ENCODE measurements around the gene ZBTB16. TPM values are rescaled to one million over a fixed set of nuclear protein-coding genes. Genes with fewer than 3 reads are reported as not detected.
A peak's percentile ranks its signal among the peaks of the same experiment; 100 is the strongest.

ZBTB16 gene
- total RNA-seq, 1 experiment from 2014 or later: not detected

DNA sequence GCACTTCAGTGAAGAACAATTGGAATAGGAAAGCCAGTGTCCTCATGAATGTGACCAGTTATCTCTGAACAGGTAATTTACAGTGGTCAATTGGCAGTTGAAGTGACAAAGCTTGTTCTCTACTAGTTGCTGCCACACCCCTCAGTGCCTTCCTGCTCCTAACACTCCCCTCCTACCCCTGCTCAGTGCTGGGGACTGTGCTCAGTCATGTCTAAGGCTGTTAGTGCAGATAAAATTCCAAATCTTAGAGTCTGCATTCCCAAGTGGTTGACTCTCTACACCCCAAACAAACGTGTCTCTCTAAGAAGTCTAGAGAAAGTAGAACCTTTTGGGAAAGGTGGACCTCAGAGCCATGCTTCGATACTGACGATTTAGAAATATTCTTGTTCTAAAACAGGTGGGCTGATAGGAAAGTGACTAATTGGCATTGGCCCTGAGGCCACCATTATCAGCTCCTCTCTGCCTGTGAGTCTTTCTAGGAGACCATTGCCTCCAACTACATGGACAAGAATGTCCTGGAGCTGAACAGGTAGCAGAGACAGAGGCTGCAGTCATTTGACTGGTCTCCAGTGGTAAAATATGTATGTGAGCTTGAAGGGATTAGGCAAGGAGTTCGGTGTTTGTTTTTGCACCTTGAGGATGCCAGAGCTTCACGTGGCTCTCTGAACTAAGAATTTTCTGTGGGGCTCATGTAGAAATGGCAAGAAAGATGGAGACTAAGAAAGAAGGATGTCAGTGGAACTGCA is 214.6 kb downstream of the ZBTB16 start:
- DNase-seq: no peak
- H3K4me3 ChIP-seq (ENCODE audit: insufficient read depth, low read depth, low read length): no peak overlapping the region
- H3K36me3 ChIP-seq (replicated peaks; ENCODE audit: control insufficient read depth, insufficient read depth, low read length): no peaks in the 10 kb centered on the region
- H3K27me3 ChIP-seq (ENCODE audit: control insufficient read depth, insufficient read depth, low read length): no peaks in the 10 kb centered on the region; the same call in 1 of the 2 replicates

DNA sequence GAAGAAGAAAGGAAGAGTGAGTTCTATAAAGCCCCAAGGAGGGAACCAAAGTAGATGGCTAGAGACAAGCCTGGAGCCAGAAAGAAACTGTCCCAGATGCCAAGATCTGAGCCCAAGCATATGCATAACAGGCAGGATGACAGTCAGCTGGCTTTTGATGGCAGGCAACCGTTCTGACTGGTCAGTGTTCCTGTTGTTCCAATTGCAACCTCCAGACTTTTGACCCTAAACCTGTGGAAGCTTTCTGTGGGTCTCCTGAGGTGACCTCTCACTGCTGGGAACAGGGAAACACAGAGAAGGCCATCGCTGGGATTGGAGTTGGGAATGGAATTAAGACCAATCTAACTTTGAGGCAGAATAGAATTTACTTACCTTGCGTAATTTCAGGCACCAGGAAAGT is 215.1 kb downstream of the ZBTB16 start:
- no peak for DNase-seq
- no peak overlapping the region for H3K4me3 ChIP-seq (ENCODE audit: insufficient read depth, low read depth, low read length)
- H3K36me3 ChIP-seq (replicated peaks; ENCODE audit: control insufficient read depth, insufficient read depth, low read length): no peaks in the 10 kb centered on the region
- no peaks in the 10 kb centered on the region; the same call in 1 of the 2 replicates for H3K27me3 ChIP-seq (ENCODE audit: control insufficient read depth, insufficient read depth, low read length)

DNA sequence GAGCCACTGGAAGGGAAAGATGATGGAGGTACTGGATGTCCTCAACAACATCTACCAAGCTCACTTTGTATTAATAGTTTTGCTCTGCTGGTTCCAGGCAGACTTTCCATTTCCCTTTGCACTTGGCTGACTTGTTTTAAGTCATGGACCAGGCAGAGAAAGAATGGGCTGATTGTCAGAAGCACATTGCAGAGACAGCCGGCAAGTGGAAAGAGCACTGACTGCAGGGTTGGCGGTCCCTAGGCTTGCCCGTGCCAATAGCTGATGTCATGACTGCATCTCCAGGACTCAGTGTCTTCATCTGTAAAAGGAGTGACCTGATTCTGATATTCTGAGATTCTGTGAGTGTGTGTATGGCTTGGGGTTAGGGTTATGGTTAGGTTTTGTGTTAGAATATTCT is 215.8 kb downstream of the ZBTB16 start:
- no peak for DNase-seq
- H3K36me3 ChIP-seq (replicated peaks; ENCODE audit: control insufficient read depth, insufficient read depth, low read length): no peaks in the 10 kb centered on the region
- no peaks in the 10 kb centered on the region; the same call in 1 of the 2 replicates for H3K27me3 ChIP-seq (ENCODE audit: control insufficient read depth, insufficient read depth, low read length)
- H3K4me3 ChIP-seq (ENCODE audit: insufficient read depth, low read depth, low read length): no peak overlapping the region

DNA sequence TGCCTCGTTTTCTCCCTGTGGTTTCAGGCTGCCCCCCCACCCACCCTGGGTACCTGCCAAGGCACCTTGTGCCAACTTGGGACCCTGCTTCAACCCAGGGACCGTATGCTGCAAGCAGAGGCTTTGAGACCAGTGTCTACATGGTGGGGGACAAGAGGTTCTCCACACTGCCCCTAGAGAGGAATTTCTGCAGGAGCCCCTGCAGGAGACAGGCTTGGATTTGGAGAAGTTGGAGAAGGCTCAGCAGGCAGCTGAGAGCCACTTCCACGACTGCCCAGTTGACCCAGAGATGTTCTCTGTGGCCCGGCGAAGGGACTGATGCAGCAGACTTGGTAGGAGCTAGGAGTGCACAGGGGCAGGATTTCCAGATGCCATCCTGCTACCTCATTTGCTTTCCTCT is 216.6 kb downstream of the ZBTB16 start:
- peaks cover under 1% of the 10 kb centered on the region; the same call in 1 of the 2 replicates for H3K27me3 ChIP-seq (ENCODE audit: control insufficient read depth, insufficient read depth, low read length)
- DNase-seq: no peak
- no peaks in the 10 kb centered on the region for H3K36me3 ChIP-seq (replicated peaks; ENCODE audit: control insufficient read depth, insufficient read depth, low read length)
- no peak overlapping the region for H3K4me3 ChIP-seq (ENCODE audit: insufficient read depth, low read depth, low read length)

DNA sequence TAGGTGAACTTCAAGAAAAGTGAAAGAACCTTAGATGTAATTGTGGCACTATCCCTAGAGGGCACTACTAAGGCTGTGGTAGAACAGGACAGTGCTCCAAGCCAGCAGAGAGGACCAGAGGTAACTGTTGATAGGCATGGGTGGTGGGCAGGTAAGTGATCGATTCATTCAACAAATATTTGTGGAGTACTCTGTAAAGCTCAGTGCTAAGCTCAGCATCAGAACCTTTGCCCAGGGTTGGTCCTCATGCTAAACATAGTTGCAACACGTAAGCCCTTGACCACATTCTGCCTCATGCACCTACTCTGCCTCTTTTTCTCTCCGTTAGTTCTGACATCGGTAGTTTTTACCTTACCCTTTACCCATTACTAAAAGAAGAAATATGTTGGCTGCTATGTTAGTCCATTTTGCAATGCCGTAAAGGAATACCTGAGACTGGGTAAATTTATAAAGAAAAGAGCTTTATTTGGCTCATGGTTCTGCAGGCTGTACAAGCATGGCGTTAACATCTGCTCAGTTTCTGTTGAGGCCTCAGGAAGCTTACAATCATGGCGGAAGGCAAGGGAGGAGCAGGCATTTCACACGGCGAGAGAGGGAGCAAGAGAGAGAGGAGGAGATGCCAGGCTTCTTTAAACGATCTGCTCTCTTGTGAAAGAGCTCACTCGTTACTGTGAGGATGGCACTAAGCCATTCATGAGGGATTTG is 218.3 kb downstream of the ZBTB16 start:
- DNase-seq: no peak
- H3K4me3 ChIP-seq (ENCODE audit: insufficient read depth, low read depth, low read length): no peak overlapping the region
- H3K27me3 ChIP-seq (ENCODE audit: control insufficient read depth, insufficient read depth, low read length): peaks cover 1% of the 10 kb centered on the region; the same call in 1 of the 2 replicates
- H3K36me3 ChIP-seq (replicated peaks; ENCODE audit: control insufficient read depth, insufficient read depth, low read length): no peaks in the 10 kb centered on the region

DNA sequence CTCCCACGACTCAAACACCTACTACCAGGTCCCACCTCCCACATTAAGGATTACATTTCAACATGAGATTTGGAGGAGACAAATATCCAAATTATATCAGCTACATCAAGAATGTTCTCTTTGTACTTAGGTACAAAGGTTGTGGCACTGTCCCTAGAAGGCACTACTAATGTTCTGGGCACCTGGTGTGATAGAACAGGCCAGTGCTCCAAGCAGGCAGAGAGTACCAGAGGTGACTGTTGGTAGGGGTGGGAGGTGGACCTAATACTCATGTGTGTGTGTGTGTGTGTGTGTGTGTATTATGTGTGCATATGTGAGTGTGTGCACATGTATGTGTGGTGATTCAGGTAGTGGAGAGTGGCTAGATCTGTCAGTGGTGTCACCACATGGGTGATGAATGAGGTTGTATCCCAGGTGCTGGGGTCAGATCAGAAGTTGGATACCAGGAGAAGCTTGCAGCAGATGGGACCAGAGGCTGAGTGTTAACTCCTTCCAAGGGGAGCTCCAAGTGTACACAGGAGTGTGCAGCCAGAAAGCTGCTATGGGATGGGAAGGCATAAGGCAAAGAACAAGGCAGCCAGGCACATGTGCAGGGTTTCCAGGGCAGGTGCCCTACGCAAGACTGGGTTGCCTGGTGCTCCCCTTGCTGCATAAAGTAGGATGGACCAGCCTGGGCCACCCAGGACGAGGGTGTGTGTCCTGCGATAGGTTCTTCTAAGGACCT is 219.0 kb downstream of the ZBTB16 start:
- peaks cover 1% of the 10 kb centered on the region; the same call in 1 of the 2 replicates for H3K27me3 ChIP-seq (ENCODE audit: control insufficient read depth, insufficient read depth, low read length)
- no peak overlapping the region for H3K4me3 ChIP-seq (ENCODE audit: insufficient read depth, low read depth, low read length)
- no peak for DNase-seq
- H3K36me3 ChIP-seq (replicated peaks; ENCODE audit: control insufficient read depth, insufficient read depth, low read length): no peaks in the 10 kb centered on the region

DNA sequence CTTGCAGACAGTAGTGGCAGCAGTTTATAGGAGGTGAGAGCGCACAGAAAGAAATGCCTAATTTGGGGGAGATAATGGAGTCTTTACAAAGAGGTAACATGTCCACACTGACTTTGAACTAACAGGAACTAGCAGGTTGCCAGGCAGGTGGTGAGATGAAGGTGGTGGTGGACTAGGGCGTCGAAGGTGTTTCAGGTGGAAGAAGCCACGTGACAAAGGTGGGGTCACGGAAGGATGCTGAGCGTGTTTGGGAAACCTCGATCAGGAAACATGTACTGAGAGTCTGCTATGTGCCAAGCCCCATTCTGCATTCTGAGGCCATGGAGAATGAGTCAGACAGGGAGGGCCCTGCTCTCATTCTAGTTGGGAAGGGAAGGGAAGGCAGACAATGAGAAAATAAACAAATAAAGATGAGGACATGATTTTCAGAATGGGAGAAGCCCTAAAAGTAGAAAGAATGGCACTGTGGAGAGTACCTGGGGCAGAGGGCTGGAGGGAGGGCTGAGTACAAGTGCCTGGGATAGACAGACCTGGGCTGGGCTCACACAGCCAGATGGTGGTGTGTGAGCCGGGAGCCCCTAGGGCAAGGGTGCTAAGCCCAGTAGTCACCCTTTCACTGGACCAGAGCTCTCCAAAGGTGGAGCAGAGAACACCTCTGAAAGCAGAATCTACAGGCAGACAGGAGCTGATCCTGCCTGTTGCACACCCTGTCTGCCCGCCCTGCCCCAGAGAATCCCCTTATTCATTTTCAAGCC is 220.5 kb downstream of the ZBTB16 start:
- Histone ChIP-seq H3K4me3 (ENCODE audit: insufficient read depth, low read depth, low read length) (no peak overlapping the region), H3K36me3 (replicated peaks; ENCODE audit: control insufficient read depth, insufficient read depth, low read length) (no peaks in the 10 kb centered on the region), H3K27me3 (ENCODE audit: control insufficient read depth, insufficient read depth, low read length) (peaks cover 1% of the 10 kb centered on the region; the same call in 1 of the 2 replicates)
- no peak for DNase-seq

DNA sequence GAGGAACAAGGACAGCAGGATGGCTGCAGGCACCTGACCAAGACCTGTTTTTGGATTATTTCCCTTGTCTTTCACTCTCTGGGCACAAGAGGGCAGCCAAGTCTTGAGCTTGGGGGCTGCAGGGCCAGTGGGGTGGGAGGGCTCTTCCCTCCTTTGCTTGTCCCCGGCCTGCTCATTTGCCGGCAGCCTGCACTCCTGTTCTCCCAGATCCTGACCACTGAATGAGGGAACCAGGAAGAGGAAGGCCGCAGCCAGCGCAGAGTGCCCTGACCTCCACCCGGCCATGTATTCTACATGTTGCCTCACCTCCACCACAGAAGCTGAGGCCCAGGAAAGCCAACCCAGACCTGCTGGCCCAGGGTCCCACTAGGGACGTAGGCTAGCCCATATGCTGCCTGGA is 221.2 kb downstream of the ZBTB16 start:
- Histone ChIP-seq H3K4me3 (ENCODE audit: insufficient read depth, low read depth, low read length) (no peak overlapping the region), H3K36me3 (replicated peaks; ENCODE audit: control insufficient read depth, insufficient read depth, low read length) (no peaks in the 10 kb centered on the region), H3K27me3 (ENCODE audit: control insufficient read depth, insufficient read depth, low read length) (peaks cover 1% of the 10 kb centered on the region; the same call in 1 of the 2 replicates)
- peak; percentile 86 for DNase-seq

DNA sequence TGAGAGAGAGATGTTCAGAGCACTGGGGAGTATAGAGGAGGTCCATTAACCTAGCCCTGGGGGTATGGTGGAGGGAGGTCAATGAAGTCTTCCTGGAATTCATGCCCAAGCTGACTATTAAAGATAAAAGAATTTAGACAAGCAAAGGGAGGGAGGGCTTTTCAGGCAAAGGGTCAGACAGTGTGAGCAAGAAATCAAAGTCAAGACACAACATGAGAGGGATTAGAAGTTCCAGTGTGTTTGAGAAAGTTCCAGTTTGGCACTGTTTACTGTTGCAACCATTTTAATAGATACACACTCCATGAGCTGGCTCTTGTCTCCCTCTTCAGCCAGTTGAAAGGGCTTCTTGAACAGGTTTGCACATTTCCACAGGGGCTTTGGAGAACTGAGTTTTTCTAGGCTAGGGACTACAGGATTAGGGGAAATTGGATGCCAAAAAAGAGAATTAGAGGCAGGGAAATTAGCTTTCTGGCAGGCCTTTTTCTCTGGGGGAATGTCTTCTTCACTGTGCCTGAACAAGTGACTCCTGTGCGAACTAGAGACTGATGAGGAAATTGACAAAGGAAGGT is 222.0 kb downstream of the ZBTB16 start:
- no peaks in the 10 kb centered on the region for H3K36me3 ChIP-seq (replicated peaks; ENCODE audit: control insufficient read depth, insufficient read depth, low read length)
- peaks cover 1% of the 10 kb centered on the region; the same call in 1 of the 2 replicates for H3K27me3 ChIP-seq (ENCODE audit: control insufficient read depth, insufficient read depth, low read length)
- no peak for DNase-seq
- H3K4me3 ChIP-seq (ENCODE audit: insufficient read depth, low read depth, low read length): no peak overlapping the region

DNA sequence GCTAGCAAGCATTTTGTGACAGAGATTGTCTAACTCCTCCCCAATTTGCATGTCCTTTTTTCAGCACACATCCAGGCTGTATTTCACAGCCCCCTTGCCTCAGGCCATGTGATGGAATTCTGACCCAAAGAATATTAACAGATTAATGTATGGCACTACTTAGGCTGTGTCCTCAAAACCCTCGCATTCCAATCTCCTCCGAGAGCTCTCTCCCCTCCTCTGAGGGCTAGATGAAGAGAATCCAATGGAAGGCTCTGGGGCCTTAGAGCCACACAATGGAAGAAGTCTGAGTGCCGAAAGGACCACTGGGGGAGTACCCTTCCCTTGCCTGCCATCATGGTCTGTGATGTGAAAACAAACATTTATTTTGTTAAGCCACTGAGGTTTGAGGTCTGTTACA is 223.0 kb downstream of the ZBTB16 start:
- Histone ChIP-seq H3K27me3 (ENCODE audit: control insufficient read depth, insufficient read depth, low read length) (0 out of 2 replicates have a peak, but pooled peaks cover 1% of the 10 kb centered on the region), H3K4me3 (ENCODE audit: insufficient read depth, low read depth, low read length) (no peak overlapping the region), H3K36me3 (replicated peaks; ENCODE audit: control insufficient read depth, insufficient read depth, low read length) (no peaks in the 10 kb centered on the region)
- no peak for DNase-seq

DNA sequence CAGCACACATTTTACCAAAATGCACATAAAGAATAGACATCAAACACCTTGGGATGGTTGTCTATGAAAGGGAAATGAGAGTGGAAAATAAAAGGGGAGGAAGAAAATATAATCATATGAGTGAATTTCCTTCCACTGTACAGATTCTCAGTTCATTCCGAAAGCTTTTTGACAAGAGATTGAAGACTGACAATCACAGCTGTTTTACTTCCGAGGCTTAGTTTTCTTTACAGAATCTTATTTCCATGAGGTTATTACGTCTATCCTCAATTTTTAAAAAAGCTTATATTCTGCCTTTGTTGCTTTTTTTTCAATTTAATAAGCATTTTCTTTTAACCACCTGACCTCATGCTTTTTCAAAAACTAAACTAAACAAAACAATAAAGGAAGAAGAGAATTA is 223.9 kb downstream of the ZBTB16 start:
- Histone ChIP-seq H3K36me3 (replicated peaks; ENCODE audit: control insufficient read depth, insufficient read depth, low read length) (no peaks in the 10 kb centered on the region), H3K27me3 (ENCODE audit: control insufficient read depth, insufficient read depth, low read length) (0 out of 2 replicates have a peak, but pooled peaks cover 1% of the 10 kb centered on the region), H3K4me3 (ENCODE audit: insufficient read depth, low read depth, low read length) (no peak overlapping the region)
- DNase-seq: no peak

DNA sequence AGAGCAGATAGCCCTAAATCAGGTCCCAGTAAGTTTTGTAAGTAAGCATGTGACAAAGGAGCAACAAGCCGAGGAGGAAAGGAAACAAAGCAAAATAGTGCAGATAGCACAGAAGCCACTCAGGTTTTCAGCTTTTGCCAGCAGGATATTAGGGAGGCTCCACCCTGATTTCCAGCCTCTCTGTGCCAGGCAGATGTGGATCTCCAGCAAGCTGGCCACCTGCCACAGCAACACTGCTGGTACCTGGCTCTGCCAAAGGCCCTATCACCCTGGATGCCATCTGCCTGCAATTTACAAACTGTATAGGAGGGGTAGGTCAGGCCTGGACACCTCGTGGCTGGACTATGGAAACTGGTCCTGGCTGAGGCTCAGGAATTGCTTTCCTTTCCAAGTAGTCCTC is 224.5 kb downstream of the ZBTB16 start:
- no peak overlapping the region for H3K4me3 ChIP-seq (ENCODE audit: insufficient read depth, low read depth, low read length)
- 0 out of 2 replicates have a peak, but pooled peaks cover 1% of the 10 kb centered on the region for H3K27me3 ChIP-seq (ENCODE audit: control insufficient read depth, insufficient read depth, low read length)
- no peak for DNase-seq
- no peaks in the 10 kb centered on the region for H3K36me3 ChIP-seq (replicated peaks; ENCODE audit: control insufficient read depth, insufficient read depth, low read length)

DNA sequence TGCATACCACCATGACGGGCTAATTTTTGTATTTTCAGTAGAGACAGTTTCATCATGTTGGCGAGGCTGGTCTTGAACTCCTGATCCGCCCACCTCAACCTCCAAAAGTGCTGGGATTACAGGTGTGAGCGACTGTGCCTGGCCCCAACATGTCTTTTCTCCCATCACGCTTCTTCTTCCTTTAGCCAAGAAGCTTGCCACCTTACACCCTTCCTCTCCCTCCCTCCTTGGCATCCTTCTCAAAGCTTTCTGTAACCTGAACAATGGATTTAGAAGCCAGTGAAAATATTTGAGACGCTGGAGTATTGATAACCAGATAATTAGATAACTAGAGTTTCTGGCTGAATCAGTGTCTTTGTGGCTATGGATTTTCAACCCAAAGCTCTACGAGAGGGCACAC is 225.4 kb downstream of the ZBTB16 start:
- H3K36me3 ChIP-seq (replicated peaks; ENCODE audit: control insufficient read depth, insufficient read depth, low read length): no peaks in the 10 kb centered on the region
- 0 out of 2 replicates have a peak, but pooled peaks cover 1% of the 10 kb centered on the region for H3K27me3 ChIP-seq (ENCODE audit: control insufficient read depth, insufficient read depth, low read length)
- no peak overlapping the region for H3K4me3 ChIP-seq (ENCODE audit: insufficient read depth, low read depth, low read length)
- DNase-seq: no peak

DNA sequence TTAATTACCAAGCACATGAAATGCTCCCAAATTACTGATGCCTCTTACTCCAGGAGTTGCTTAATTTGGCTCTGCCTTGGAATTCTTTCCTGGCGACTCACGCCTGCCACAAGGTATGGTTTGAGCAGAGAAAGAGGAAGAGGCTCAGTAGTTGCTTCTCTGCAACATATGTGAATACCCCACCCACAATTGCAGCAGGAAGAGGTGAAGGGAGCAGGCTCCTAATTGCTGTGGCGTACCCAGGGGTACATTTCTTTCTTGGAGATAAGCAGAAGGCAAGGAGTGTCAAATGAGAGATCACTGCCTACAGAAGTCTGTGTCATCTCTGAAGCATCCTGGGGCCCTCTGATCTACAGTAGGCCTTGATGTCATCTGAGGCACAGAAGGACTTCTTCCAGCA is 226.1 kb downstream of the ZBTB16 start:
- H3K27me3 ChIP-seq (ENCODE audit: control insufficient read depth, insufficient read depth, low read length): 0 out of 2 replicates have a peak, but pooled peaks cover 1% of the 10 kb centered on the region
- no peak overlapping the region for H3K4me3 ChIP-seq (ENCODE audit: insufficient read depth, low read depth, low read length)
- H3K36me3 ChIP-seq (replicated peaks; ENCODE audit: control insufficient read depth, insufficient read depth, low read length): no peaks in the 10 kb centered on the region
- DNase-seq: no peak
